ENCODE data around the gene GALNT10.
A peak's percentile ranks its signal among the peaks of the same experiment; 100 is the strongest.

Gene GALNT10

DNA sequence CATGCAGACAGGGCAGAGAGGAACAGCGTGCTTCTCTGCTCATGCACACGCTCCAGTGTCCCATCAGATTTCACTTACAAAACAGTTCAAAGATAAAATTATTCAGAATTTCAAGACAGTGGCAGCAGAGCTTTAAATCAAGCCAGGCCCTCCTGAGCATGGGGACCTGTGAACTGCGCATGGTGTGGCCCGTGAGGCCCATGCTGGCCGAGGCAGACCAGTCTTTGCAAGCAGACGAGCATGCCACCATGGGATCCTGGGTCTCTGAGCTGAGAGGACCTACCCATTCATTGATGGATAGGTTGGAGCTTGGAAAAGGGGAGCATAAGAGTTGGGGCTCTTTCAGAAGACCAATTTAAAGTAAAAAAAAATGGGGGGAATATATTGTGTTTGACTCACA is 220.3 kb downstream of the GALNT10 start:
- no peak for DNase-seq

DNA sequence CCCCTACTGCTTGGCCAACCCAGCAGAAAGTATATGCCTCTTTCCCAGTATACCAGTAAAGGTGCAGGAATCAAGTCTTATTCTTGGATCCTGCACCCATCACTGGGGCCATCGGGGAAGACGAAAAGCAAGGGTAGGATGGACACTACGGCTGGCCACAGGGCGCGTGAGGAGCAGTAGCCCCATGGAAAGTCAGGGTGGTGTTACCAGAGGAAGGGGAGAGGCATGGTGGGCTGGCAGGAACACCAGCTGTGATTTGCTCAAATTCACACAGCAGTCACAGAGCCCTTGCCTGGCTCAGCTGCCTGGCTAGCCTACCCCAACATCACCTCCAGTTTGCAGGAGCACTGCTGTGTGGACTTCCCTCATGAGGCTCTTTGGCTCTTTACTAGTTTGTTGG is 220.8 kb downstream of the GALNT10 start:
- no peak for DNase-seq

DNA sequence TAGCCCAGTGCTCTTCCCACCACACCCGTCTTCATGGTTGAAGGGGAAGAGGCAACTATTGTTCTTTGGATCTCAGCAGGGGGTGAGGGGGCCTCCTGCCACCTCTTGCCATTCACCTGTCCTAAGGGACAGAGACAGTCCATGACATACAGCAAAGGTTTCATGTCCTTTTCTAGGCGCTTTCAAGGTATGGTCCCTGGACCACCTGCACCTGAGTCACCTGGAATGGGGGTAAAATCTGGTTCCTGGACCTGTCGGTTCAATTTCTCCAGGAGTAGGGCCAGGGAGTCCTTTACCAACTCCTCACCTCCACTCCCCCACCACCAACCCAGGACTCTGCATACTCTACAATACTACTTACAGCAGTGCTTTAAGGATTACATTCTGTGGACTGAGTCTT is 221.8 kb downstream of the GALNT10 start:
- DNase-seq: no peak

DNA sequence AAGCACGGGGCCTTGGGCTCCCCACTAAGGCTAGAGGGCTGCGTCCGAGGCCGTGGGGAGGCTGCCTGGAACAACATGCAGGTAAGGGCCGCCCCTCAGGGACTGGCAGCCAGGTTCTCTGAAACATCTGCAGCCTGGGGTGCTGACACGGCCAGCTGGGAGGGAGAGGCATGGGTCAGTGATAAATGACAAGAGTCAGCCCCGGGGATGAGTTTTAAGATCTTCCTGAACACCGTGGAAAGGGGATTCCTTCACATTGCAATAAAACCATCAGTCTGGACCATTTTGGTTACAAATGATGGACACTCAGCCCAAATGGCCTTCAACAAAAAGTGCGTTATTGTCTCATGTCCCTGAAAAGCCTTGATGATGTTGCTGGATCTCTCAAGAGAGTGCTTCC is 222.4 kb downstream of the GALNT10 start:
- DNase-seq: no peak

DNA sequence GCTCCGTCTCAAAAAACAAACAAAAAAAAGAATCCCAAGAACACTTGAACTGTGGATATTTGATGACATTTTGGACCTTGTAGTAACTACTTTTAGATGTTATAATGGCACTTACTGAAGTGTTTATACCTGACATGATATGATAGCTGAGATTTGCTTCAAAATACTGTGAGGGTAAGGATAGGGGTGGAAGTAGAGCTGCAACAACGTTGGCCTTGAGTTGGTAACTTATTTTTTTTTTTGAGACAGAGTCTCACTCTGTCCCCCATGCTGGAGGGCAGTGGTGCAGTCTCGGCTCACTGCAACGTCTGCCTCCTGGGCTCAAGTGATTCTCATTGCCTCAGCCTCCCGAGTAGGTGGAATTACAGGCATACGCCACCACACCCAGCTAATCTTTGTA is 224.6 kb downstream of the GALNT10 start:
- DNase-seq: no peak

DNA sequence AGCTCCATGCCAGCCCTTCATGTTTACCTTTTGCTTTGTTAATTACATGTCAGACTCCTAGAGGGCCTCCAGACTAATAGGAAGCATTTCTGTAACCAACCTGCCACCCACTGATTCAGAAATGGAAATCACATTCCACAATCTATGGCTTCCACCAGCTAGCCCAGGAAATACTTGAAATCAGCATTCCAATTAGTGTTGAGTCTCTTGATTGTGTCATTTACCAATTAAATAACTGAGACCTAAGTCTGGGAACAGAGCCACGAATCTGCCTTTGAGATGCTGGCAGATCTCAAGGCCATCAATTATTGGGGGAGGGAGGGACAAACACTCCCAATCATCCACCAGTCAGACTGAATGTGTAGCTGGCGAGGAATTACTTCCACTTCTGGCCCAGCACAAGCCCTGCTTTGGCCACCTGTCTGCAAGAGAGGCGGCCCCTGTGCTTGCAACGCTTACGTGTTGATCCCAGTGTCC is 227.8 kb downstream of the GALNT10 start:
- DNase-seq: no peak

DNA sequence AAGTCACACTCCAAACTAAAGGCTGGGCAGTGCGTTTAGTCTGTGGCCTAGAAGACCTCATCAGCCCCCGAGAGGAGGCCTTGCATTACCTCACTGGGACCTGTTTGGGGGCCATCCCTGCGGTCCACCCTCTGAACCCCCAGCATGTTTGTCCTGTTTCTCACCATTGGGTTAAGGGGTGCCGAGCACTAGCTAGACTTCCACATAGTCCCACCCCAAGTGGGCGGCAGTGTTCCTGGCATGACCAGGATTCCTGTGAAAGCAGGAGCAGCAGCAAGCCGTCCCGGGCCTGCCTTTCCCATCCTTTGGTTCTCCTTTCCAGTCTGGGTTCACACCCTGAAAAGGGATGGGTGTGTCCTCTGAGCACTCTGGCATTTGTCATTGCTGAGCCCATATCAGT is 228.7 kb downstream of the GALNT10 start:
- no peak for DNase-seq

DNA sequence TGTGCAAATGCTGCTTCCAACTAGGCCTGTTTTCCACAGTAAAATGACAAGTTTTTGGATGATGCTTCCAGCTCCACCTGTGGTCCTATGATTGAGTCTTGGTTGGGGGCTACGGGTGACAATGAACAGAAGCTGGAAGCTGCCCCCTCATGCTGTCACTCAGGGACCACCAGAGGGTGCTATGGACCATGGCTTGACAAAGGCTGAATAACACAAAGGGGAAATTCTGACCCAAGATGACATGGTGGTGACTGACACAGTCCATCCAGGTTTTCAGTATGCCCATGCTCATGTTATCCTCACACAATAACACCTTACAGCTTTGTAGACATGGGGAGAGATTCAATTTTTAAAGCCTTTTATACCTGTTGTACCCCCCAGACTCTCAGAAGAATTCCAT is 231.3 kb downstream of the GALNT10 start:
- DNase-seq: peak; percentile 24

DNA sequence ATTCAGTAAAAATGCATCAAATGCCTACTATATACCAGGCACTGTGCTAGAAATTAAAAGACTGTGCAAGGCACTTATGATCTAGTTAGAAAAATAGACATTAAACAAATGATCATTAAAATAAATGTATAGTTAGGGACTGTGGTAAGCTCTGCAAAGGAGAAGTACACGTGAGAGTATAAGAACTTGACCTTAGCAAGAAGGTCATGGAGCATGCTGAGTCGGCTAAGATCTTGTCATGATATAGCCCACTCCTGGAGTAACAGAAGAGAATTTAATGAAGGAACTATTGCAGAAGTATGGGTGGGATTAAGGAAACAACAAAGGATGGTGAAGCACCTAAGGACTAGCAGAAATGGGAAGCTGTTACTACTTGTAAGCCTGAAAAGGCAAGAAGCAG is 231.8 kb downstream of the GALNT10 start:
- DNase-seq: no peak

DNA sequence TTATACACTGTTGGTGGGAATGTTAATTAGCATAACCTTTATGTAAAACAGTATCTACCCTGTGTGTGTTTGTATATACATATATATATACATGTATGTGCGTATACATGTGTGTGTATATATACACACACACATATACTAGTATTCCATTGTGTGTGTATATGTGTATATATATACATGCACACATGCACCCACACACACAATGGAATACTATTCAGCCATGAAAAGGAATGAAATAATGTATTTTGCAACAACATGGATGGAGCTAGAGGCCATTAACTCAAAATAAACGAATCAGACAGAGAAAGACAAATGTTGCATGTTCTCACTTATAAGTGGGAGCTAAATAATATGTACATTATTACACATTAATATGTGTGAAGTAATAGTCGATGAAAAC is 237.7 kb downstream of the GALNT10 start:
- no peak for DNase-seq

DNA sequence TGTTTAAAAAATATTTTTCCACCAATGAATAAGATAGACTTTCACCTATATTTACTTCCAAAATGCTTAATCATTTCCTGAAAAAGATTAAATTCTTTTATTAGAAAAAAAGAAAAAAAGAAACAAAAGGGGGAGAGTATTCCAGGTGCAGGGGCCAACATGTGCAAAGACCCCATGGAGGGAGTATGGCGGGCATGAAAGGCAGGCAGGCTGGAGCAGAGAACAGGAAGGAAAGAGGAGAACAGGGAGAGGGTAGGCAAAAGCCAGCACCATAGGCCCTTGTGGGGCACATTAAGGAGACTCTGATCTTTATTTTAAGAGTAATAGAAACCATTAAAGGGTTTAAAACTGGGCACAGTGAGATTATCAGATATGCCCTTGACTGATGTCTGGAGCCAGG is 238.8 kb downstream of the GALNT10 start:
- no peak for DNase-seq

DNA sequence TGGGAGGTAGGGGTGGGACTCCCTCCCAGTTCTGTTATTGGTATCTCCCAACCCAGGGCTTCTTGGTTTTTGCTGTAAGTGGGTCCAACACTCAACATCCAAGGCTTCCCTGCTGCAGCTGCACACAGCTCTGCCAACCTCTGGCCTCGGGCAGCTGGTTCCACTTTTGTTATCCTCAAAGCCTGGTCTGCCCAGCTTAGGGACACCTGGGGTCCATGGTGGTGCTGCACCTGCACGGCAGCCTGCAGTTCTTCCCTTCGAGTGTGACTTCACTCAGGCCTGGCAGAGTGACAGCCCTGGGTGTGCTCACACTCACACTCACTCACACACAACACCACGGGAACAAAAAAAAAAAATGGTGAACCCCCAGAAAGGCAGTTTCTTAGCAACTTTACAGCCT is 239.9 kb downstream of the GALNT10 start:
- DNase-seq: no peak

DNA sequence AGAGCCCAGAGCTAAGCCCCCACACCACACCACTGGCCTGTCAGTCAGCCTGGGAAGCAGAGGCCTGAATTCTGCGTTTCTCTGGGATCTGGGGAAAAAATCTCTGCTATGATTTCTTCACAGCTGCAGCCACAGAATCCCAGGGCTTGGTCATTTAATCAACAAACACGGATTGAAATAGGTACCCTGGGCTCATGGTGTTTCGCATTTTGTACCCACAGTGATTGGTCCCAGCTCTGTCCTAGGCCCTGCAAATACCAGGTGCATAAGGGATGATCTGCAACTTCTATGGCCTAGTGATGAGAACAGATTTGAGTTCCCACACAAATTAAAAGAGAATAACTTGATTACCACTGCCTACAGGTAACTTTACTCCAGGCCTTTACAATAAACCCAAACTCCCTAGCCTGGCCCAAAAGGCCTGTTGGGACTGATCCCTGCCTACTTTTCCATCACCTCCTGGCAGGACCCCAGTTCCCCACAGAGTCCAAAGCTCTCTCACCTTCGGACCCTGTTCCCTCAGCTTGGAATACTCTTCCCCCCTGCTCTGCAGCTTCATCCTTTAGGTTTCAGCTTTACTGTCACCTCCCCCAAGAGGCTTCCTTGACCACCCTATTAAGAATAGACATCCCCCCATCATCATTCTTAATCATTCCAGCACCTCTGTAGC is 240.6 kb downstream of the GALNT10 start:
- DNase-seq: no peak

DNA sequence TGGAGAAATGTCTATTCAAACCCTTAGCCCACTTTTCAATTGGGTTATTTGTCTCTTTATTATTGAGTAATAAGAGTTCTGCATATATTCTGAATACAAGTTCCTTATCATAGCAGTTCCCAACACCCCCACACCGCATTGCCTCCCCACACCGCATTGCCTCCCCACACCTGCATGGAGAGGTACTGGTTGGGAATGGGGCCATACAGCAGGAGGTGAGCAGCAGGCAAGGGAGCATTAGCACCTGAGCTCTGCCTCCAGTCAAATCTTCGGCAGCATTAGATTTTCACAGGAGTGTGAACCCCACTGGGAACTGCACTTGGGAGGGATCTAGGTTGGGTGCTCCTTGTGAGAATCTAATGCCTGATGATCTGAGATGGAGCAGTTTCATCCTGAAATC is 244.7 kb downstream of the GALNT10 start:
- no peak for DNase-seq

DNA sequence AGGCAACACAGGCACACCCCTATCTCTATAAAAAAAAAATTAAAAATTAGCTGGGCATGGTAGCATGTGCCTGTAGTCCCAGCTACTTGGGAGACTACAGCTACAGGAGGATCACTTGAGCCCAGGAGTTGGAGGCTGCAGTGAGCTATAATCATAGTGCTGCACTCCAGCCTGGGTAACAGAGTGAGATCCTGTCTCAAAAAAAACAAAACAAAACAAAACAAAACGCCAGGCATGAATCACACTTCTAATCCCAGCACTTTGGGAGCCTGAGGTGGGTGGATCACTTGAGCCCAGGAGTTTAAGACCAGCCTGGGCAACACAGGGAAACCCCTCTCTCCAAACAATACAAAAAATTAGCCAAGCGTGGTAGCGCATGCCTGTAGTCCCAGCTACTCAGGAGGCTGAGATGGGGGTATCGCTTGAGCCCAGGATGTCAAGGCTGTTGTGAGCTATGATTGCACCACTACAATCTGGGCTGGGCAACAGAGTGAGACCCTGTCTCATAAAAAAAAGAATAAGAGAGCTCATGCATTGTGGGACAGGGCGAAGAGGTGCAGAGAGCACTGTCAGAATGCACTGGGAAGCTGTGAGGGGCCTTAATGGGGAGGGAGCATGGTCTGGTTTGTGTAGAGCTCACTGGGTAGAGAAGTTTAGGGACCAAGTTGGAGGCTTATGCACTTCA is 246.9 kb downstream of the GALNT10 start:
- DNase-seq: no peak

DNA sequence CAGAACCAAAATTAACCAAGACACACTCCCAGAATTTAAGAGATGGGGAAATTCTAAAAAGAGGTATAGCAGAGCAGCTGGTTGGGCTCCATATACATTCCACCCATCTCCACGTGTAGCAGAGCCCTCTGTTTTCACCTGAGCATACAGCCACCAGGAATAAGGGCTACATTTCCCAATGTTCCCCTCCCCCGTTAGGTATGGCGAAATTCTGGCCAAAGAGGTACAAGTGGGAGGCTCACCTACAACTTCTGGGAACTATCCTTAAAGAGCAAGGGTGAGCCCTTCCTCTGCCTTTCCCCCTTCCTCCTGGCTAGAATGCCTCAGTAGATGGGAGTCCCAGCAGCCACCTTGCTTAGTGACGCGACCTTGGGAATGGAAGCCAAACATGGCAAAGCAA is 250.0 kb downstream of the GALNT10 start:
- DNase-seq: no peak

DNA sequence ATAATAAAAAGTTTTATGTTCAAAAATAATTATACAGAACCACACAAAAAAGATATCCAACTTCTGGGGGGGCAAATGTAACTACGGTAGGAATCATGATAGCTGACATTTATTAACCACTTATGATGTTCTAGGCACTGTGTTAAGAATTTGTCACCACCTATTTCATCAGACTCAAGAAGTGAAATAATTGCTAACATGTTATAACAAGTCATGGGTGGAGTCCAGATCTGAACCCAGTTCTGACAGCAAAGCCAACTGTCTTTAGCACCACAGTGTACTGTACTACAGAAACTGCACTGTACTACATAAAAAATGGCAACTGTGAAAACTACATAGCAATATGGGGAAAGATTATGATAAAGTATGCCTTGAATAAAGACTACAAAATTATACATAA is 252.3 kb downstream of the GALNT10 start:
- no peak for DNase-seq

DNA sequence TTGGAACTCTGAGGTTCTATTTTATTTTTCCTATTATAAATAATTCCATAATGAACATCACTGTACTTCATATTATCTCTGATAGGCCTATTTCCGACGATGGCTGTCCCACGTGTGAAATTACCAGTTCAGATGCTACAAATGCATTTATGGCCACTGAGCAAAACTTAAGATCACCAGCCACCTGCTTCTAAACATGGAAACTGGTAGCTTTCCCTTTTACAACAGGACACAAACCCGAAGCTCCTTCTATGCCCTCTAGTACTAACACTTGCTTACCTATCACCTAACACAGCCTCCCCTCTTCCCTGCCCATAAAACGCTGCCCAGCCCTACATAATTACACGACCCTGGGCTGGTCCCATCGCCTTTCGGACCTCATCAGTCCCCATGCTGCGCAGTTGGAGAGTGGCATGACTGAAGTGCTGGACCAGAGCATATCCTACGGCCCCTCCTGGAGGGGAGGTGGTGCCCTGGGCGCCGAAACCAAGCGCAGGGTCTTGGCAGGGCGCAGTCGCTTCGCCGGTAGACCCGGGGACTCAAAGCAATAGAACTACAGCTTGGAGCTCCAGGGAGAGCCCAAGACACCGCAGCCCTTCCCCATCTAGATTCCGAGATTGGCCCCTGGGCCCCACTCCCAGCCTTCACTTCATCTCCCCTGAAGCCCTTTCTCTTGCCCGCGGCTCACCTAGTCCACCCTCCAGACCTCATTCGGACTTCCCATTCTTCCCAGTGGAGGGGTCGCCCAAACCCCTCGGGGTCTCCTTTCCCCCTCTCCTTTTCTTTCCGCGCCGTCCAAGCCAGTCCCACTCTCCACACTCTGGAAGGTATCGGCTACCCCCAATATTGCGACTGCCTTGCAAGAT is 254.3 kb downstream of the GALNT10 start:
- peak; percentile 25 for DNase-seq

DNA sequence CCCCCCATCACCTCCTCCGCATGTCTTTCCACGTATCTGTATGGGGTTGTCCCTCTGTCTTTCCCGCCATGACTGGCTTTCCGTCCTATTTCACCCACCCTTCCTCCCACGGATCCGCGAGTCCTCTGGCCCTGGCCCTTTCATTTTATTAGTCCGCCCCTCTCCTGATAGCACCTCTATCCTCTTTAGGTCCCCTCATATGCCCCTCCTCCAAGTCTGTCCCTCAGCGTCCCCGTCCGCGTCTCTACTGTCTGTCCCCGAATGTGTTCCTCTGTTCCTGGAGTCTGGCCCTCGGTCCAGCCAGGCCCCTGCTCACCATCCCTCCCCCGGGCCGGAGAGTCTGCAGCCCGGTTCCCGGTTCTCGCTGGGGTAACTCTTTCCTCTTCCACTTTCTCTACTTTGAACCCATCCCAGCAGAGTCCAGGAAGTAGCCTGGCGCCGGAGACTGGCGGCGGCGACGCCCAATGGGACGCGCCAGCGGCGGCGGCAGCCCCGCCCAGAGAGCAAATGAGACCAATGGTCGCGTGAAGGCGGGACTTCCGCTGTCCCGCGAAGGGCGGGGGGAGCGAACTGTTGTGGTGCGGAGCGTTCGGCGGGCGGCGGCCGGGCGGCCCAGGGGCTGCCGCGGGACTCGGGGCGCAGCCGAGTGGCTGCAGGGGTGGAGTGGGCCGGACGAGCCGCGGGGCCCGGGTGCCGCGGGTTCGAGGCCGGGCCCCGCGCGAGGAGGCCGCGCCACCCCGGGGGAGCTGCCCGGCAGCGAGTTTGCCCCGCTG is 255.1 kb downstream of the GALNT10 start, which contains the start of gene SAP30L:
Gene SAP30L, plus strand, starts transcription at position 576 of the 773 bp plus-strand sequence. CDS start 608 bp downstream, outside the sequence.
- peak; percentile 96 for DNase-seq

DNA sequence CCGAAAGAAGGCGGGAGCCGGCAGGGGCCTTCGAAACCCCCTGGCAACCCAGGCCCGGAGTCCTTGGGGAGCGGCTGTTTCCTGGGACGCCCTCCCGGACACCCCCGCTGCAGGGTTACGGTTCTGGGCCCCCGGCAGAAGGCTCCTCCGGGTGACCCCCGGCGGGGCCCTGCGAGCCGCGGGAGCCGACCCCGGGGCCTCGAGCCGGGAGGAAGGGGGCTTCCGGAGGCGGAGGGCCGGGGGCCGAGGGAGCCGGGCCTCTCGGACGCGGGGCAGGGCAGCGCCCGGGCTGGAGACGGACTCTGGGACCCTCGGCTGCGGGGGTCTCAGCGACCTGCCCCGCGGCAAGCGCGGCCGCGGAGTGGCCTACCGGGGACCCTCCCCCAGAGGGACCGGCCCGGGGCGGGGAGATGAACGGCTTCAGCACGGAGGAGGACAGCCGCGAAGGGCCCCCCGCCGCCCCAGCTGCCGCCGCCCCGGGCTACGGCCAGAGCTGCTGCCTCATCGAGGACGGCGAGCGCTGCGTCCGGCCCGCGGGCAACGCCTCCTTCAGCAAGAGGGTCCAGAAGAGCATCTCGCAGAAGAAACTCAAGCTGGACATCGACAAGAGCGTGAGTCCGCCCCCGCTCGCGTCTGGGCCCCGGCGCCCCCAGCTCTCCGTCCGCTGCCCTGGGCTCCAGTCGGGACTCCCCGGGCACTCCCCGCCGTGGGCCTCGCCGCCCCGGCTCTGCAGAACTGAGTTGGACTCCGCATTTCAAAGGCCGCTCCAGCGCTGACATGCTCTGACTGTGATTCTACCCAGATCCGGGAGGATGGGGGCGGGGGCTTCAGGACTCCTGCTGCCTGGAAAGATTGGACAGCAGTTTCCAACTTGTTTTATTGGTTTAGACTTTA is 255.9 kb downstream of the GALNT10 start:
- DNase-seq: peak; percentile 37

DNA sequence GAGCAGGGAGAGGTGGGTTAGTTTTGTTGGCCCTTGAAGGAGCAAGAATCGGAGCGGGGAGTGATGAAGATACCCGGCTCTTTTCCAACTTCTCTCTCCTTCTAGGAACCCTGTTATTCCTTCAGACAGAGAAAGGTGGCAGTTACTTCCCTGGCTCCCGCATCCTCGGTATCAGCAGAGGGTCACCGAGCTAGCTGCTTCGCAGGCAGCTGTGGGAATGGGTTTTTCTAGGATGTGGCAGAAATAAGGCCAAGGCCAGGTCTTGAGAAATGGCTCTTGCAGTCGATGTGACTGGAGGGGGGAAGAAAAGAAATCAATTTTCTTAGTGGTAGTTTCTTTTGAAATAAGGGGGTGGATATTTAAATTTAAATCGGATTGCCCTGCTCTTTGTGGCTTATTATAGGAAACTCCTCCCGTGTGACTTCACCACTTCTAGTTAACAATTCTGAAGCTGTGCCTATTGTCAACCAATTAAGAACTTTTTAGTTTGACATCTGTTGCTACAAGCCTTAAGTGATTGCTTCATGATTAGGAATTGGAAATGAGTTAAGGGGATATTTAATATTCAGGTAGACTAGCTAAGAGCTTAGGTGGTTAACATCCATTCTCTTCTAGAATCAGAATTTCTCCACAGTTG is 256.7 kb downstream of the GALNT10 start:
- DNase-seq: no peak

Measured in RPMI8226 (cell line).